ENCODE data around the gene ZNF485.

DNA sequence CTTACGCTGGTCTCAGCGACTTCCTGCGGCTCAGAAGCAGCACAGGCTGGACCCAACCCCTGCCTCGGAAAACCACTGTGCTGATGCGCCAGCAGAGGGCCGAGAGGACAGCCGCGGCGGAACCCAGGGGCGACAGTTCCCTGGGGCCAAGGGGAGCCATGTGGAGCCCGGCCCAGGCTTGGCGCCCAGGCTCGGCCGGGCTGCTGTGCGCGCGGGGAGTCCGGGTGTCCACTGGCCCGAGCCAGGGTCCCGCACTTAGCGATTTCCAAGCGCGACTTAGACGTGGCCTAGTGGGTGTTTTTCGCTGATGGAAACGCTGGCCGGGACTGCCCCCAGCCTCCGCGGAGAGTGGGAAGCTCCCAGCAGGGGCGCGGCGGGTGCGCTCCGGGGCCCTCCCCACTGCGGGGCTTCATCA lies 61.1 kb downstream of the ZNF485 start:
- TF ChIP-seq, protein P1, sequence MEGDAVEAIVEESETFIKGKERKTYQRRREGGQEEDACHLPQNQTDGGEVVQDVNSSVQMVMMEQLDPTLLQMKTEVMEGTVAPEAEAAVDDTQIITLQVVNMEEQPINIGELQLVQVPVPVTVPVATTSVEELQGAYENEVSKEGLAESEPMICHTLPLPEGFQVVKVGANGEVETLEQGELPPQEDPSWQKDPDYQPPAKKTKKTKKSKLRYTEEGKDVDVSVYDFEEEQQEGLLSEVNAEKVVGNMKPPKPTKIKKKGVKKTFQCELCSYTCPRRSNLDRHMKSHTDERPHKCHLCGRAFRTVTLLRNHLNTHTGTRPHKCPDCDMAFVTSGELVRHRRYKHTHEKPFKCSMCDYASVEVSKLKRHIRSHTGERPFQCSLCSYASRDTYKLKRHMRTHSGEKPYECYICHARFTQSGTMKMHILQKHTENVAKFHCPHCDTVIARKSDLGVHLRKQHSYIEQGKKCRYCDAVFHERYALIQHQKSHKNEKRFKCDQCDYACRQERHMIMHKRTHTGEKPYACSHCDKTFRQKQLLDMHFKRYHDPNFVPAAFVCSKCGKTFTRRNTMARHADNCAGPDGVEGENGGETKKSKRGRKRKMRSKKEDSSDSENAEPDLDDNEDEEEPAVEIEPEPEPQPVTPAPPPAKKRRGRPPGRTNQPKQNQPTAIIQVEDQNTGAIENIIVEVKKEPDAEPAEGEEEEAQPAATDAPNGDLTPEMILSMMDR (conservative IDR thresholded peaks at IDR 0.05; ENCODE audit: low read depth, low read length), result no peak
- TF ChIP-seq EZH2 (IDR thresholded peaks at IDR 0.05; ENCODE audit: low read length, unreplicated experiment), result no peak

Data from PC-3 (cell line).